DND-41 (cell line): Measurements from ENCODE around the gene TMEM204.
"Not testable (repeated sequence)": the region's sequence is repeated elsewhere in the genome, so short reads cannot be mapped to it uniquely, and the experiment has no call there.

Experiments
- ATAC-seq: fragments of 200-7000 bp; cut with Tn5 transposase; 3 replicates; pipeline ENCODE4 v1.9.1; 2021; ENCODE audit warnings: low read depth; ENCODE audit not compliant: insufficient read depth
- DNase-seq: peaks from one replicate; pipeline ENCODE4 v3.0.0-alpha.2; 2020
- H2AFZ ChIP-seq: 2 replicates; pipeline ENCODE4 v1.6.0; 2012; ENCODE audit warnings: low read depth, low read length
- H3K27ac ChIP-seq: 2 replicates; pipeline ENCODE4 v1.5.1; 2012; ENCODE audit warnings: low read length, inconsistent platforms
- H3K27me3 ChIP-seq: fragments of 200-600 bp; sonication (generic); 2 replicates; pipeline ENCODE4 v1.6.0; 2012; ENCODE audit warnings: low read length, mild to moderate bottlenecking, inconsistent platforms; ENCODE audit not compliant: insufficient read depth, poor library complexity
- H3K36me3 ChIP-seq: 2 replicates; pipeline ENCODE4 v1.5.1; 2012; ENCODE audit warnings: low read length, inconsistent platforms; ENCODE audit not compliant: insufficient read depth
- H3K4me1 ChIP-seq: 2 replicates; pipeline ENCODE4 v1.5.1; 2012; ENCODE audit warnings: mild to moderate bottlenecking, low read length; ENCODE audit not compliant: insufficient read depth
- H3K4me2 ChIP-seq: 2 replicates; pipeline ENCODE4 v1.6.0; 2012; ENCODE audit warnings: mild to moderate bottlenecking, moderate library complexity, low read length, inconsistent platforms; ENCODE audit not compliant: insufficient read depth
- H3K4me3 ChIP-seq, 2 experiments: fragments of 200-600 bp in 1 of 2; shearing (Covaris generic) in 1 of 2; 2 replicates each; pipeline ENCODE4 v1.5.1; 2012 to 2016; ENCODE audit warnings: inconsistent platforms in 2 of 2, low read length in 2 of 2, mild to moderate bottlenecking in 2 of 2, low read depth in 1 of 2, moderate library complexity in 1 of 2
- H3K79me2 ChIP-seq: 2 replicates; pipeline ENCODE4 v1.6.0; 2012; ENCODE audit warnings: low read length, inconsistent platforms; ENCODE audit not compliant: insufficient read depth
- H3K9ac ChIP-seq: 2 replicates; pipeline ENCODE4 v1.6.0; 2012; ENCODE audit warnings: low read depth, mild to moderate bottlenecking, inconsistent platforms, low read length, moderate library complexity
- H3K9me3 ChIP-seq: 2 replicates; pipeline ENCODE4 v1.5.1; 2012; ENCODE audit warnings: low read length, moderate library complexity, mild to moderate bottlenecking, inconsistent platforms; ENCODE audit not compliant: insufficient read depth, severe bottlenecking
- H4K20me1 ChIP-seq: 2 replicates; pipeline ENCODE4 v1.6.0; 2012; ENCODE audit warnings: low read length; ENCODE audit not compliant: insufficient read depth
- EZH2 ChIP-seq: IDR thresholded peaks from 3 replicates; pipeline ENCODE4 v1.6.1; 2012; ENCODE audit warnings: borderline replicate concordance, low read depth, mild to moderate bottlenecking, moderate library complexity, low read length, inconsistent platforms; ENCODE audit not compliant: severe bottlenecking
- TF ChIP-seq, protein P1 (sequence below): IDR thresholded peaks from 2 replicates; pipeline ENCODE4 v1.5.1; 2012; ENCODE audit warnings: borderline replicate concordance, low read length, moderate library complexity, mild to moderate bottlenecking; ENCODE audit not compliant: poor library complexity, severe bottlenecking; ENCODE audit errors: extremely low read depth

TMEM204 gene

DNA sequence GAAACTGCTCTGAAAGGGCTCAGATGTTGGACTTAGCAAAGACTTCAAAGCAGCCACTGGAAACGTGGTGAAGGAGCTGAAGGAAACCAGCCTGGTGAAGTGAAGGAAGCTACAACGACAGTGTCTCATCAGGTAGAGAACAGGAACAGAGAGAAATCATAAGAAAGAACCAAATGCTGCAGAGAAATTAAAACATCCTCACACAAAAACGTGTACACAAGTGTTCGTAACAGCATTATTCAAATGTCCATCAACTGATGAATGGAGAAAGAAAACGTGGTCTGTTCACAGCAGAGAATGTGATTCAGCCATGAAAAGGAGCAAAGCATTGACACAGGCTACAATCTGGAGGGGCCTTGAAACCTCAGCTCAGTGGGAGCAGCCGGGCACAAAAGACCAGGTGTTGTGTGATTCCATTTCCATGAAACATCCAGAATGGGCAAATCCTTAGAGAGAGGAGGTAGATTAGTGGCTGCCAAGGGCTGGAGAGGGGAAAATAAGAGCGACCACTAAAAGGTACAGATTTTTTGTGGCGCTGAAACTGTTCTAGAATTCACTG, 51.5 kb downstream of the TMEM204 start:
- no peak overlapping the region for H3K27ac ChIP-seq
- peaks cover 34% of the 10 kb centered on the region for H3K36me3 ChIP-seq
- no peaks in the 10 kb centered on the region for H3K9me3 ChIP-seq
- ATAC-seq (no peak), DNase-seq (no peak)
- no peak for TF ChIP-seq EZH2
- TF ChIP-seq, protein P1, sequence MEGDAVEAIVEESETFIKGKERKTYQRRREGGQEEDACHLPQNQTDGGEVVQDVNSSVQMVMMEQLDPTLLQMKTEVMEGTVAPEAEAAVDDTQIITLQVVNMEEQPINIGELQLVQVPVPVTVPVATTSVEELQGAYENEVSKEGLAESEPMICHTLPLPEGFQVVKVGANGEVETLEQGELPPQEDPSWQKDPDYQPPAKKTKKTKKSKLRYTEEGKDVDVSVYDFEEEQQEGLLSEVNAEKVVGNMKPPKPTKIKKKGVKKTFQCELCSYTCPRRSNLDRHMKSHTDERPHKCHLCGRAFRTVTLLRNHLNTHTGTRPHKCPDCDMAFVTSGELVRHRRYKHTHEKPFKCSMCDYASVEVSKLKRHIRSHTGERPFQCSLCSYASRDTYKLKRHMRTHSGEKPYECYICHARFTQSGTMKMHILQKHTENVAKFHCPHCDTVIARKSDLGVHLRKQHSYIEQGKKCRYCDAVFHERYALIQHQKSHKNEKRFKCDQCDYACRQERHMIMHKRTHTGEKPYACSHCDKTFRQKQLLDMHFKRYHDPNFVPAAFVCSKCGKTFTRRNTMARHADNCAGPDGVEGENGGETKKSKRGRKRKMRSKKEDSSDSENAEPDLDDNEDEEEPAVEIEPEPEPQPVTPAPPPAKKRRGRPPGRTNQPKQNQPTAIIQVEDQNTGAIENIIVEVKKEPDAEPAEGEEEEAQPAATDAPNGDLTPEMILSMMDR, result no peak
- H3K79me2 ChIP-seq, result no peaks in the 10 kb centered on the region
- H3K9ac ChIP-seq, result no peak overlapping the region
- H3K27me3 ChIP-seq, result no peaks in the 10 kb centered on the region
- no peak overlapping the region for H3K4me2 ChIP-seq
- H4K20me1 ChIP-seq, result no peaks in the 10 kb centered on the region
- no peak overlapping the region for H2AFZ ChIP-seq
- no peak overlapping the region for H3K4me3 ChIP-seq
- no peaks in the 10 kb centered on the region for H3K4me1 ChIP-seq

DNA sequence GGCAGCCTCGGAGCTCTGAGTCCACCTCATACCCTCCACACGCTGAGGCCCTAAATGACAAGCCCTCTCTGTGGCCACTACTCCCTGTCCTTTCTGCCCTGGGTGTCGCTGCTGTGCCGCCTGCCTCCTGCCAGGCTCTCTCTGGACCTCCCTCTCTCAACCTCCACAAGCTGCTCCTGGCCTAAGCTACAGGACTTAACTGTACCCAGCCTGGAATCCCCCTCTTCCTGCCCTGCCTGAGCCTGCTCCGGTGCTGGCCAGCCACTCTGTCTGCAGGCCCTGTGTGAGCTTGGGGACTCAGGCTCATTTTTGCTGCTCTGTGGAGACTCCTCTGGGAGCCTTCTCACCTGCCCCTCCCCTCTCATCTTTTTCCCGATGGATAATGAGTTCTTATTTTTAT, 56.9 kb downstream of the TMEM204 start:
- no peak overlapping the region for H3K9ac ChIP-seq

DNA sequence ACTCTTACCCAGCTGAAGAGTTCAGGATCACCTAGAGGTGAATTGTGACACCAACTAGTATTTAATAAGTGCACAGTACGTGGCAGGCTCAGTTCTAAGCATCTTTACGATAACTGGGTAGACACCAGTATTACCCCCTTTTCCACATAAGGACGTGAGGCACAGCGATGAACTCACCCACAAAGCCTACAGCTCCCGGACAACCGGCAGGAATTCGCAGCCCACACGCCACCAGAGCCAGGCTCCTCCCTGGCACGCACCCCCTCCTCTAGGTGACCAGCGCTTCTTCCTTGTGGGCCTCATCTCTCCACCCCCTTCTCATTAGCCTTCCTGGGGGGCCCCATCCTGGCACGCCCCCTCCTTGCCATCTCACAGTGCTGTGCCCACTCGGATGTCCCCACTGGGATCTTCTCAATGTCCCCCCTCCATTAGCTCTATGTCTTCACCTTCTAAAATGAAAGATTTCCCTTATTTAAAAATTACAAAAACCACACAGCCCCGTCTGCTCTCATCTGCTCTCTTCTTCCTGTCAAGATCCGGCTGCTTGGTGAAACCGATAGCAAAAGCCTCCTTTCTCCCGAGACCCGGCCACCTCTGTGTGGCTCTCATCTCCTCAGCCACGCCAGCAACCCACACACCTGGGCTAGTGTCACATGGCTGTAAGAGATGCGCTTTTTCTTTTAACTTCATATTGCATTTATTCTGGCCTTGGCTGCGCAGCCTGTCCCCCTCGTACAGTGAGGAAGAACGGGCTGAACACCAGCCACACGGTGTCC, 57.7 kb downstream of the TMEM204 start:
- Histone ChIP-seq H3K4me2 (no peak overlapping the region), H3K27me3 (no peaks in the 10 kb centered on the region), H3K9me3 (no peaks in the 10 kb centered on the region), H3K79me2 (no peaks in the 10 kb centered on the region), H2AFZ (no peak overlapping the region), H3K4me3 (no peak overlapping the region), H3K9ac (no peak overlapping the region), H4K20me1 (no peaks in the 10 kb centered on the region), H3K4me1 (no peaks in the 10 kb centered on the region), H3K27ac (no peak overlapping the region), H3K36me3 (peaks cover 18% of the 10 kb centered on the region)
- TF ChIP-seq EZH2, result no peak
- DNase-seq (no peak), ATAC-seq (no peak)

More for the DNA sequence above, 56.9 kb downstream of the TMEM204 start:
- peaks cover 21% of the 10 kb centered on the region for H3K36me3 ChIP-seq
- no peak for TF ChIP-seq EZH2
- TF ChIP-seq, protein P1, result no peak
- H3K4me2 ChIP-seq, result no peak overlapping the region
- ATAC-seq (no peak), DNase-seq (no peak)
- H3K27ac ChIP-seq, result no peak overlapping the region
- no peaks in the 10 kb centered on the region for H3K9me3 ChIP-seq
- no peak overlapping the region for H3K4me3 ChIP-seq
- no peaks in the 10 kb centered on the region for H3K27me3 ChIP-seq
- no peaks in the 10 kb centered on the region for H3K79me2 ChIP-seq
- no peak overlapping the region for H2AFZ ChIP-seq
- no peaks in the 10 kb centered on the region for H4K20me1 ChIP-seq
- H3K4me1 ChIP-seq, result no peaks in the 10 kb centered on the region

DNA sequence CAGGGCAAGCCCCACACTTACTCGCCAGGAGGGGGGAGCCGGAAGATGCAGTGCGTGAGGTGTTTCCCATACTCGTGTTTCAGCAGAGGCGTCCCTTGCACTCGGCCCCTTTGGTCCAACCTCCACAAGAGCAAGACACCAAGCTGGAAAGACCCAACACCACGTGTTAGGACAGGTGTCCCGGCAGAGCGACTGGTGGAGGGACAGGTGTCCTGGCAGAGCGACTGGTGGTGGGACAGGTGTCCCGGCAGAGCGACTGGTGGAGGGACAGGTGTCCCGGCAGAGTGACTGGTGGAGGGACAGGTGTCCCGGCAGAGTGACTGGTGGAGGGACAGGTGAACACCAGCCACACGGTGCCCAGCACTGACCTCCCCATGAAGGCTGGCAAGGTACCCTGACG, 59.0 kb downstream of the TMEM204 start:
- ATAC-seq, result no peak
- H3K79me2 ChIP-seq, result no peaks in the 10 kb centered on the region
- H3K36me3 ChIP-seq, result peaks cover 18% of the 10 kb centered on the region
- no peak overlapping the region for H3K4me2 ChIP-seq
- no peaks in the 10 kb centered on the region for H4K20me1 ChIP-seq
- DNase-seq, result no peak
- no peaks in the 10 kb centered on the region for H3K4me1 ChIP-seq
- no peak overlapping the region for H2AFZ ChIP-seq
- H3K9ac ChIP-seq, result no peak overlapping the region
- H3K27me3 ChIP-seq, result no peaks in the 10 kb centered on the region
- no peaks in the 10 kb centered on the region for H3K9me3 ChIP-seq
- H3K4me3 ChIP-seq, result no peak overlapping the region
- no peak for TF ChIP-seq EZH2
- TF ChIP-seq, protein P1, result no peak
- H3K27ac ChIP-seq, result no peak overlapping the region

DNA sequence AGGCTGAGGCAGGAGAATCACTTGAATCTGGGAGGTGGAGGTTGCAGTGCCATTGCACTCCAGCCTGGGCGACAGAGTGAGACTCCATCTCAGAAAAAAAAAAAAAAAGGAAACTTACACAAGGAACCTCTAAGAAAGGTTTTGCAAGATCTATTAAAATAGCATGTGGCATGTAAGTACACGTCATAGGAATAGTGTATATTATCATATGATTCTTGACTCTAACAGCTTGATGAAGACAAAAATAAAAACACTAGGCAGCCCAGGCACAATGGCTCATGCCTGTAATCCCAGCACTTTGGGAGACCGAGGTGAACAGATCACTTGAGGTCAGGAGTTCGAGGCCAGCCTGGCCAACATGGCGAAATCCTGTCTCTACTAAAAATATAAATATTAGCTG, 62.0 kb downstream of the TMEM204 start:
- peaks cover 12% of the 10 kb centered on the region for H3K36me3 ChIP-seq
- not testable (repeated sequence) for H3K27ac ChIP-seq, DNase-seq, H3K79me2 ChIP-seq, ATAC-seq, H2AFZ ChIP-seq, H3K4me1 ChIP-seq, H3K9ac ChIP-seq, H3K4me3 ChIP-seq, H3K27me3 ChIP-seq, H3K9me3 ChIP-seq, H4K20me1 ChIP-seq, H3K4me2 ChIP-seq
